Upper lobe of left lung (tissue), 4 donors: ENCODE data around the gene NOLC1.

Source experiments
- CTCF ChIP-seq, 6 experiments: fragments of 450-650 bp in 4 of 6; fragments of 200-600 bp in 2 of 6; sonication (generic) in 2 of 6; IDR thresholded peaks; one replicate each; pipeline ENCODE4 v1.5.1; 2016 to 2019; ENCODE audit warnings: antibody characterized with exemption in 6 of 6
- EP300 ChIP-seq, 4 donors: sonication (generic); formaldehyde crosslinking; IDR thresholded peaks; one replicate each; pipeline ENCODE4 v1.5.1; 2017; ENCODE audit warnings: antibody characterized with exemption in 4 of 4, control low read depth in 2 of 4
- POLR2A ChIP-seq, 4 donors: fragments of 450-650 bp; IDR thresholded peaks; one replicate each; pipeline ENCODE4 v1.5.1; 2016 to 2017; ENCODE audit warnings: antibody characterized with exemption in 4 of 4, mild to moderate bottlenecking in 2 of 4
- POLR2AphosphoS5 ChIP-seq, 2 donors: sonication (generic); formaldehyde crosslinking; IDR thresholded peaks; one replicate each; pipeline ENCODE4 v1.5.1; 2017; ENCODE audit warnings: antibody characterized with exemption in 2 of 2

GRCh38 chr10:102113261-102113955 is 38.8 kb upstream of the NOLC1 start:
- no peak for TF ChIP-seq CTCF (IDR thresholded peaks at IDR 0.05)
- no peak for TF ChIP-seq POLR2A (IDR thresholded peaks at IDR 0.05)
- no peak for TF ChIP-seq EP300 (IDR thresholded peaks at IDR 0.05)
- TF ChIP-seq POLR2AphosphoS5 (IDR thresholded peaks at IDR 0.05) = no peak
